ENCODE results near the gene ENO1. TPM values are rescaled to one million over a fixed set of nuclear protein-coding genes. Genes with fewer than 3 reads are reported as not detected.
A peak's percentile ranks its signal among the peaks of the same experiment; 100 is the strongest.
"Not testable (repeated sequence)": the region's sequence is repeated elsewhere in the genome, so short reads cannot be mapped to it uniquely, and the experiment has no call there.

The ENO1 gene
- total RNA-seq, 2 donors from 2014 or later, result 2,254 to 2,801 TPM

DNA sequence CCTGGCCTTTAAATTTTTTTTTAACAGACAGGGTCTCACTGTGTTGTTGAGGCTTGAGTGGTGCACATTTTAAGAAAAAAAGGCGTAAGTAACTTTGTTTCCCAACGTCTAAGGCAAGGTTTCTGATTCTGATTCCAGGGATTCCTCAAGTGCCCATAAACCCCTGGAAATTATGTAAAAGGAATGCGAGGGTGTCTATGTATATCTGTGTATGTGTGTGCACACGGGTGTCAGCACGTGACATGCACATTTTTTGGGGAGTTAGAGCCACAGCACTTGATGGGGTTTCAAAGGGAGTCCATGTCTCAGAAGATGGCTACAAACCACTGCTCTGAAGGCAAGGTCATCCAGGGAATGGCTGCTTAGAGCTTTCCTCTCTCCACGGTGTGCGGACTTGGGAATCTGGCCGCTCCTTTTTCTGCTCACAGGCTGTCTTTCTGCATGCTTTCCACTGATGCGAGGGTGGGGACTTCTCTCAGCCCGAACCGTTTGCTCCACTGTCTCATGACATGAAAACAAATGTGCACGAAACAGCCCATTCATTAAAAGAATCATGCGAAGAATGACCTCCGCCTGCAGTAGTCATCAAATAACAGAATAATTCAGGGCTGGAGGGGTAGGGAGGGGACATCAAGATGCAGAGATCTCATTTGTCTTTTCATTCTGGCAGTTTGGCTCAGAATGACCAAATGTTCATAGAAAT, 42.4 kb downstream of the ENO1 start:
- no peaks in the 10 kb centered on the region for H3K9me3 Mint-ChIP-seq
- H3K27me3 Mint-ChIP-seq, result no peaks in the 10 kb centered on the region
- H3K4me1 Mint-ChIP-seq (ENCODE audit: low read depth in 2 of 2), result no peaks in the 10 kb centered on the region
- no peak for ATAC-seq
- H3K36me3 Mint-ChIP-seq, result no peaks in the 10 kb centered on the region
- H3K27ac Mint-ChIP-seq, result no peak overlapping the region
- no peak overlapping the region for H3K4me3 Mint-ChIP-seq
- DNase-seq (ENCODE audit: low spot score), result no peak

- H3K9me3 Mint-ChIP-seq, result no peaks in the 10 kb centered on the region
- no peak overlapping the region for H3K27ac Mint-ChIP-seq
- ATAC-seq, result no peak
- H3K4me1 Mint-ChIP-seq (ENCODE audit: low read depth in 2 of 2), result peaks cover 9 to 13% of the 10 kb centered on the region in 2 donors
- no peak overlapping the region for H3K4me3 Mint-ChIP-seq
- DNase-seq (ENCODE audit: low spot score), result no peak
- no peaks in the 10 kb centered on the region for H3K36me3 Mint-ChIP-seq
- peaks cover 0 to 3% of the 10 kb centered on the region in 2 donors for H3K27me3 Mint-ChIP-seq
Measured at GRCh38 chr1:8831340-8831739, 47.1 kb downstream of the ENO1 start.

DNA sequence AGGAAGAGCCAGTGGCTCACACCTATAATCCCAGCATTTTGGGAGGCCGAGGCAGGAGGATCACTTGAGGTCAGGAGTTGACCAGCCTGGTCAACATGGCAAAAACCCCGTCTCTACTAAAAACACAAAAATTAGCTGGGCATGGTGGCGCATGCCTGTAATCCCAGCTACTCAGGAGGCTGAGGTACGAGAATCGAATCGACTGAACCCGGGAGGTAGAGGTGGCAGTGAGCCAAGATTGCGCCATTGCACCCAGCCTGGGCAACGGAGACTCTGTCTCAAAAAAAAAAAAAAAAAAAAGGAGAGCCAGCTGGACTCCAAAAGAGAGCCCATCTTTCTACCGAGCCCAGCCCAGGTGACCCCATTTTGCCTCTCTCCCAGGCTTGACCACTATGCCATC, 47.8 kb downstream of the ENO1 start:
- not testable (repeated sequence) for H3K27ac Mint-ChIP-seq; H3K27me3 Mint-ChIP-seq; H3K9me3 Mint-ChIP-seq; H3K36me3 Mint-ChIP-seq; ATAC-seq; DNase-seq (ENCODE audit: low spot score); H3K4me3 Mint-ChIP-seq
- H3K4me1 Mint-ChIP-seq (ENCODE audit: low read depth in 2 of 2), result peaks cover 9 to 17% of the 10 kb centered on the region in 2 donors

- Mint-ChIP-seq H3K36me3 (no peaks in the 10 kb centered on the region), H3K27ac (no peak overlapping the region)
- ATAC-seq, result peak; percentile 75 to 84
Measured at GRCh38 chr1:8825985-8826481, 52.5 kb downstream of the ENO1 start.

DNA sequence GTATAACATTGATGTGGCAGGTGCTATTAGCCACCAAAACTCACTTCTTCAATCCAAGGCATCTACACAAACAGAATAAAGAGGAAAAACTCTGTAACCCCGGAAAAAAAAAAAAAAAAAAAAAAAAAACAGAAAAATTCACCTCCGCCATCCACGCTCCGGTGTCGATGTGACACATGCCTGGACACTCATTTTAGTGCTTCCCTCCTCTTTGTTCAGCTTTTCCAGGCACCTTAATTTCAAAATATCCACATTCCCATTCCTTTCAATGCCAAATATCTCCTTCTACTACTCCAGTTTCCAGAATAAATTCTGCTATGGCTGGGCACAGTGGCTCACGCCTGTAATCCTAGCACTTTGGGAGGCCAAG, 55.2 kb downstream of the ENO1 start:
- Mint-ChIP-seq H3K9me3 (no peaks in the 10 kb centered on the region), H3K27me3 (peaks cover 0 to 2% of the 10 kb centered on the region in 2 donors), H3K4me1 (ENCODE audit: low read depth in 2 of 2) (peaks cover 3 to 12% of the 10 kb centered on the region in 2 donors), H3K36me3 (no peaks in the 10 kb centered on the region), H3K4me3 (no peak overlapping the region), H3K27ac (no peak overlapping the region)
- ATAC-seq, result no peak
- no peak for DNase-seq (ENCODE audit: low spot score)

More at GRCh38 chr1:8825985-8826481, 52.5 kb downstream of the ENO1 start:
- peaks cover 9 to 20% of the 10 kb centered on the region in 2 donors for H3K4me1 Mint-ChIP-seq (ENCODE audit: low read depth in 2 of 2)
- H3K27me3 Mint-ChIP-seq, result peaks cover 0 to 5% of the 10 kb centered on the region in 2 donors
- H3K4me3 Mint-ChIP-seq, result peak overlapping the region; percentile 2
- peak; percentile 69 for DNase-seq (ENCODE audit: low spot score)
- H3K9me3 Mint-ChIP-seq, result no peaks in the 10 kb centered on the region

DNA sequence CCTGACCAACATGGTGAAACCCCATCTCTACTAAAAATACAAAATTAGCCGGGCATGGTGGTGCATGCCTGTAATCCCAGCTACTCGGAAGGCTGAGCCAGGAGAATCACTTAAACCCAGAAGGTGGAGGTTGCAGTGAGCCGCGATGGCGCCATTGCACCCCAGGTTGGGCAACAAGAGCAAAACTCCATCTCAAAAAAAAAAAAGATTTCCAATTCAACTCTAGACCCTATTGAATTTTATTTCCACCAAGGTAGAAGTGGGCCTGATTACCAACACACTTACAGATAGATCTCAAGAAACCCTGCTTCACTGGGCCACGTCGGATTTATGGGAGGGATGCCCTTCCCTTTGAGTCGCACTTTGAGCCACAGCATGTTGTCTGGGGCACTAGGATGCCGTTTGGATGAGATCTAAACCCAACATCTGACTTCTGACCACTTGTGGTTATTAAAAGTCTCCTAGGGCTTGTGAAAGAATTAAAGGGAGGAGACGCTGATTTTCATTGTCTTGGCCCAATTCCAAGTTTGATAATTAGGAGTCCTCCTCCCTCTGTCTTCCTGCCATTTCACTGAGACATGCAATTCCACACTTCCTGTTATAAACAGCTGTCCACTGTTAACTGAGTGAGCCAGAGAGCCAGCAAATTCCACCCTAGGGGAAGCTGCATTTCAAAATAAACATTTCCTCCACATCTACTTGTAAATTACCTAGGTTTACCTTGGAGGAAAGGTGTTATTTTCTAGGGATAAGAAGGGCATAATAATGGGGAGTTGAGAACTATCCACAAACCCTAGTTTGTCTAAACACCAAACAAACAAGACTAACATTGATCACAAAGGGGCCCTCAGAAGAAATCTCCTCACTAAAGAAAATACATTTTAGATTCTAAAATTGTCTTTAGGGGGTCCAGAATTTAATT, 55.9 kb downstream of the ENO1 start:
- DNase-seq (ENCODE audit: low spot score) (no peak), ATAC-seq (no peak)
- Mint-ChIP-seq H3K9me3 (no peaks in the 10 kb centered on the region), H3K27me3 (peaks cover 0 to 2% of the 10 kb centered on the region in 2 donors), H3K4me3 (no peak overlapping the region), H3K4me1 (ENCODE audit: low read depth in 2 of 2) (peaks cover 8 to 14% of the 10 kb centered on the region in 2 donors), H3K36me3 (no peaks in the 10 kb centered on the region), H3K27ac (no peak overlapping the region)

GRCh38 chr1:8821084-8821483, 57.4 kb downstream of the ENO1 start:
- ATAC-seq (no peak), DNase-seq (ENCODE audit: low spot score) (no peak)
- Mint-ChIP-seq H3K27ac (no peak overlapping the region), H3K36me3 (no peaks in the 10 kb centered on the region), H3K4me3 (no peak overlapping the region), H3K27me3 (peaks cover 0 to 2% of the 10 kb centered on the region in 2 donors), H3K4me1 (ENCODE audit: low read depth in 2 of 2) (peaks cover 16 to 22% of the 10 kb centered on the region in 2 donors), H3K9me3 (no peaks in the 10 kb centered on the region)

DNA sequence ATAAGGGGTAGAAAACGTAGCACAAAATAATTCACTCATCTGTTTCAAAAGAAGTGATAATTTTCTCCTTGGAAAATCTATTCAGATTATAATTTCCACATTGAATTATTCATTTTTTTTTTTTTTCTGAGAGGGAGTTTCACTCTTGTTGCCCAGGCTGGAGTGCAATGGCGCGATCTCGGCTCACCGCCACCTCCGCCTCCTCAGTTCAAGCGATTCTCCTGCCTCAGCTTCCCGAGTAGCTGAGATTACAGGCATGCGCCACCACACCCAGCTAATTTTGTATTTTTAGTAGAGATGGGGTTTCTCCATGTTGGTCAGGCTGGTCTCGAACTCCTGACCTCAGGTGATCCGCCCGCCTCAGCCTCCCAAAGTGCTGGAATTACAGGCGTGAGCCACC, 59.7 kb downstream of the ENO1 start:
- not testable (repeated sequence) for ATAC-seq; H3K27me3 Mint-ChIP-seq; DNase-seq (ENCODE audit: low spot score); H3K36me3 Mint-ChIP-seq; H3K9me3 Mint-ChIP-seq
- H3K27ac Mint-ChIP-seq, result peak overlapping the region; percentile 92 to 98
- peaks cover 31 to 39% of the 10 kb centered on the region in 2 donors for H3K4me1 Mint-ChIP-seq (ENCODE audit: low read depth in 2 of 2)
- peak overlapping the region; percentile 89 for H3K4me3 Mint-ChIP-seq

DNA sequence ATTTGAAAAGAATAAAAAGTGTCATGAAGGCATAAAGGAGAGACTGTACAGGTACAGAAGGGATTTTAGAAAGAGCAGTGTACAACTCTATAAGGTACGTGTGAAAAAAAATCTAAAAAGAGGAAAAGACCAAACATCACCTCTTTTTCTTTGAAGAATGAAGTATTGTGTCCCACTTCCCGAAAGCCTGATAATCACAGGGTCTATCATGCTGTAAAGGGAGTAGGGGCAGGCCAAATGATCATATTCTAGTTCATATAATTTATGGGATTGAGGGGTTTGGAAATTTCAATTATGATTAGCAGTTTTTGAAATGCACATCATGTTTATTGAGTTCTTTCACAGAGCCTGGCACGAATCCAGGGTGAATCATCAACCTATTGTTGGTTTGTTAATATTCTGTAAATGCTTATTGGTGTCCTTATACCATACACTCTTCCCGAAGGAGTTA, 60.1 kb downstream of the ENO1 start:
- H3K27me3 Mint-ChIP-seq, result peaks cover 0 to 1% of the 10 kb centered on the region in 2 donors
- H3K4me3 Mint-ChIP-seq, result peak overlapping the region; percentile 89
- peaks cover 30 to 40% of the 10 kb centered on the region in 2 donors for H3K4me1 Mint-ChIP-seq (ENCODE audit: low read depth in 2 of 2)
- peak overlapping the region; percentile 92 to 98 for H3K27ac Mint-ChIP-seq
- ATAC-seq, result no peak
- no peaks in the 10 kb centered on the region for H3K9me3 Mint-ChIP-seq
- H3K36me3 Mint-ChIP-seq, result no peaks in the 10 kb centered on the region
- DNase-seq (ENCODE audit: low spot score), result no peak

DNA sequence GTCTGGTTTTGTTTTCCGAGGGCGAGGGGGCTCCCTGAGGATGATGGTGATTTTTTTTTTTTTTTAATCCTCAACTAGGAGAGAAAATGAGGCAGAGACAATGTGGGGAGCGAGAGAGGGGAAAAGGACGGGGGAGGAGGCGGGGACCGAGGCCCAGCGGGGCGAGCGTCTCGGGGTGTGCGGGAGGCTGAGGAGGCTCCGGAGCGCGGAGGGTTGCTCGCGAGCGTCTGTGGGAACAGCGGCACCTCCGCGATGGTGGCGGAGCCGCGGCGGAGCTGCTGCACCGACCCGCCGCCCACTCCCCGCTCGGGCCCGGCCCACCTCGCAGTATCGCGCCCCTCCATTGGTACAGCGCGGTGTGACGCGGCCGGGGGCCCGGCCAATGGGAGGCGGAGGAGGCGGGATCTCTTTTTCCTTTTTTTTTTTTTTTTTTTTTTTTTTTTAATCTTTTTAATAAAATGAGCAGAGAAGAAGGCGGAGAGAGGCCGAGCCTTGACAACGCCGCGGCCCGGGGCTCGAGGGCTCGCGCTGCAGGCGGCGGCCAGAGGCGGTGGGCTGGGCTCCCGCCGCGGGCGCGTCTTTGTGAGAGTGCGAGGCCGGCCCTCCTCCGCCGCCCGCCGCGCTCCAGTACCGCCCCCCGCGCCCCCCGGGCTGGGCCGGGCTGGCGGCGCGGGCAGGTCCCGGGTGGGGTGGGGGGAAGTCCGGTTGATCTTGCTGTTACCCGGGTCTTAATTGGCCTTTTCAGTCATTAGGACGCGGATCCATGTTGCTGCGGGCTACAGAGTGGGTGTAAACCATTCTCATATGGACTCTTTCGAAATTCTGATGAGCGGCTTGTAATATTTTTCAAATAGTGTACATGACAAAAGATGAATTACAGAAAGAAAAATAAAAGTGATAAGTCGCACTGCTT, 60.8 kb downstream of the ENO1 start, which contains the start of gene RERE:
Gene RERE (minus strand): TSS at position 229 of the 913 bp plus-strand sequence.
- peak; percentile 100 for ATAC-seq
- Mint-ChIP-seq H3K9me3 (no peaks in the 10 kb centered on the region), H3K4me3 (peak within 1 kb of the TSS; percentile 89)

GRCh38 chr1:8816831-8817411, 61.6 kb downstream of the ENO1 start:
- Mint-ChIP-seq H3K9me3 (no peaks in the 10 kb centered on the region), H3K27ac (peak overlapping the region; percentile 92 to 98), H3K4me1 (ENCODE audit: low read depth in 2 of 2) (peaks cover 32 to 46% of the 10 kb centered on the region in 2 donors), H3K4me3 (peak overlapping the region; percentile 89), H3K36me3 (no peaks in the 10 kb centered on the region), H3K27me3 (no peaks in the 10 kb centered on the region)
- DNase-seq (ENCODE audit: low spot score) (no peak), ATAC-seq (peak in 1 of 2 donors; percentile 21)

More for the DNA sequence above, 60.8 kb downstream of the ENO1 start, which contains the start of gene RERE:
- H3K36me3 Mint-ChIP-seq, result no peaks in the 10 kb centered on the region
- peak; percentile 97 for DNase-seq (ENCODE audit: low spot score)
- H3K27me3 Mint-ChIP-seq, result no peaks in the 10 kb centered on the region
- H3K4me1 Mint-ChIP-seq (ENCODE audit: low read depth in 2 of 2), result peaks cover 32 to 44% of the 10 kb centered on the region in 2 donors
- H3K27ac Mint-ChIP-seq, result peak within 1 kb of the TSS; percentile 92 to 98

- Mint-ChIP-seq H3K4me3 (peak overlapping the region; percentile 89), H3K27ac (peak overlapping the region; percentile 92 to 98), H3K9me3 (no peaks in the 10 kb centered on the region), H3K36me3 (no peaks in the 10 kb centered on the region), H3K27me3 (no peaks in the 10 kb centered on the region), H3K4me1 (ENCODE audit: low read depth in 2 of 2) (peaks cover 32 to 46% of the 10 kb centered on the region in 2 donors)
- DNase-seq (ENCODE audit: low spot score), result no peak
- ATAC-seq, result no peak
Measured at GRCh38 chr1:8816264-8816663, 62.2 kb downstream of the ENO1 start.

All from natural killer cell treated with Interleukin-12 subunit alpha and Interleukin-12 subunit beta and Interleukin-15 and Interleukin-18, amount 100 ng/mL, for 72 hours (primary cell).